Measurements from ENCODE around the gene INCENP.

- no peak for TF ChIP-seq CTCF (conservative IDR thresholded peaks at IDR 0.05; ENCODE audit: low read length)
- TF ChIP-seq EZH2phosphoT487 (IDR thresholded peaks at IDR 0.05; ENCODE audit: borderline replicate concordance, low read depth, low read length): no peak
Measured at GRCh38 chr11:62181097-62181496, 57.3 kb downstream of the INCENP start.

Data from OCI-LY7 (cell line).